Stimulated activated CD4-positive, alpha-beta T cell treated with anti-CD3 and anti-CD28 coated beads, TNF-alpha, amount 100 ng/mL, for 4 hours (primary cell): ENCODE measurements around the gene SNRNP25.

Source experiments
- DNase-seq, 3 experiments: peaks; one replicate each; pipeline ENCODE4 v3.0.0-alpha.2; 2020; ENCODE audit warnings: low read depth in 3 of 3

The SNRNP25 gene

GRCh38 chr16:77273-77806 lies 23.7 kb downstream of the SNRNP25 start:
- peak in 1 of 3 experiments; percentile 22 for DNase-seq

- peak; percentile 69 to 77 (median 74) for DNase-seq
Measured at GRCh38 chr16:77807-78443, 24.3 kb downstream of the SNRNP25 start, which contains the start of gene MPG. MPG (plus strand) TSS chr16:78225; CDS start chr16:78310, 85 bp downstream.

DNA sequence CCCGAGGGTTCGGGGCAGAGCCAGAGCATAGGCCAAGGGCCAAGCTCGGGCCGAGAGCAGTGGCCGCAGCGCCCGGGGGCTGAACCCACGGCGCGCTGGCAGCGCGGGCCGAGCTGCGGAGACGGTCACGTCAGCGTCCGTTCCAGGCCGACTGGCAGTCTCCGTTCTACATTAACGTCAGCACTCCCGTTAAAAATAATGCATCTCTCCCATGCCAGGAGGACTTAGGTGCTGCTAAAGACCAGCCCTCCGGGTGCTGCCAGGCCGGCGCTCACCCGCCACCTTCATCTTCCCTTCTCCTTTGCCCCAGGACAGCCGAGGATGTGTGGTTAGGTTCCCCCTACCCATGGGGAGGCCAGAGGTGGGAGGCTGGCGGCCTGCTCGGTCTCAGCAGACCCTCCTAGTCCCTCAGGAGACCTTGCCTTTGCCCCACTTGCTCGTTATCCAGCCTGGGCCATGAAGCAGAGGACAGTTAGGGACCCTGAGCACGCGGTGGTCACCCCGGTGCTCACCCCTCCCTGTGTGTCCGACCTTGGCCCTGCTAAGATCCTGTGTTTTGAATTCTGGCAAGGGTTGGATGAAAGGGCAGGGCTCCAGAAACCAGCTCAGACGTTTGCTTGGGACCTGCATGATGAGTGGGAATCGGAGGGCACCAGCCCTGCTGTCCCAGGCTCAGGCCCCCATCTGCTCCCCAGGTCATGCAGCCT lies 25.0 kb downstream of the SNRNP25 start:
- peak in 1 of 3 experiments; percentile 26 for DNase-seq

GRCh38 chr16:79151-80054 lies 25.8 kb downstream of the SNRNP25 start:
- DNase-seq, result no peak

DNA sequence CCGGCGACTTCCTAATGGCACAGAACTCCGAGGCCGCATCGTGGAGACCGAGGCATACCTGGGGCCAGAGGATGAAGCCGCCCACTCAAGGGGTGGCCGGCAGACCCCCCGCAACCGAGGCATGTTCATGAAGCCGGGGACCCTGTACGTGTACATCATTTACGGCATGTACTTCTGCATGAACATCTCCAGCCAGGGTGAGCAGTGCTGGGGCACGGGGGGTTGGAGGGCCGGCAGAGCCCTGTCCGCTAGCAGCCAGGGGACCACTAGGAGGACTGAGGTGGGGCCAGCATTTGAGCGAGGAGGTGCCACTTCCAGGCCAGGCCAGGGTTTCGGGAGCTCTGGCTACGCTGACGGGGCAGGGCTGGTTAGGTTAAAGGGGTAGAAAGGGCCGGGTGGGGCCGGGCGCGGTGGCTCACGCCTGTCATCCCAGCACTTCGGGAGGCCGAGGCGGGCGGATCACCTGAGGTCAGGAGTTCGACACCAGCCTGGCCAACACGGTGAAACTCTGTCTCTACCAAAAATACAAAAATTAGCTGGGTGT lies 29.5 kb downstream of the SNRNP25 start:
- no peak for DNase-seq

GRCh38 chr16:83781-84615 lies 30.4 kb downstream of the SNRNP25 start:
- no peak for DNase-seq

DNA sequence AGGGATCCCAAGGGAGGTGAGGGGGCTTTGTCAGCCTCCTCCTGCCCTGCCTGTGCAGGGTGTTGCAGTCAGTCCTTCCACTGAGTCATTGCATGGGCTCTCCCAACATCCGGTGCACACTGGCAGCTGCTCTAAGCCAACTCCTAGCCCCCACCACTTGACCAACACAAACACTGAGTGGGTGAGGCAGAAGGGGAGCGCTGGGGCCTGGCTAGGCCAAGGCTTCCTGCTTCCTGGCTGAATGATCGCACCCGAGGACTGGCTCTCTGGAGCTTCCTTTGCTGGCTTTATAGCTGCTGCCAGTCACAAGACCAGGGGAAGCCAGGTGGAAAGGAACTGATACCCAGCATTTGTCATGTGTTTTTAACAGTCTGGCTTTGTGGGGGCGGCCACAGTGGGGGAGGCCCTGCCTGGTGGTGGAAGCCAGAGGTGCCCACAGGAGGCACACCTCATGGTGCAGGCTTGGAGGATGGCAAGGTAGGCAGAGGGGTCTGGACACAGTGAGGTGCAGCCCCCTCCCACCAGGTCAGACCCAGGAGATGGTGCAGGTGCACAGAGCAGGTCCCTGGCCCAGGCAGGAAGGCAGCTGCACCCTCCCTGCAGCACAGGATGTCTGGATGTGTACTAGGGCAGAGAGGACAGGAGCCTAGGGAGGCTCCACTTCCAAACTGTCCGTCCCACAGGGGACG lies 31.2 kb downstream of the SNRNP25 start:
- DNase-seq, result peak in 2 of 3 experiments; percentile 29 to 35

DNA sequence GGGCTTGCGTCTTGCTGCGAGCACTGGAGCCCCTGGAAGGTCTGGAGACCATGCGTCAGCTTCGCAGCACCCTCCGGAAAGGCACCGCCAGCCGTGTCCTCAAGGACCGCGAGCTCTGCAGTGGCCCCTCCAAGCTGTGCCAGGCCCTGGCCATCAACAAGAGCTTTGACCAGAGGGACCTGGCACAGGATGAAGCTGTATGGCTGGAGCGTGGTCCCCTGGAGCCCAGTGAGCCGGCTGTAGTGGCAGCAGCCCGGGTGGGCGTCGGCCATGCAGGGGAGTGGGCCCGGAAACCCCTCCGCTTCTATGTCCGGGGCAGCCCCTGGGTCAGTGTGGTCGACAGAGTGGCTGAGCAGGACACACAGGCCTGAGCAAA lies 31.8 kb downstream of the SNRNP25 start:
- no peak for DNase-seq

DNA sequence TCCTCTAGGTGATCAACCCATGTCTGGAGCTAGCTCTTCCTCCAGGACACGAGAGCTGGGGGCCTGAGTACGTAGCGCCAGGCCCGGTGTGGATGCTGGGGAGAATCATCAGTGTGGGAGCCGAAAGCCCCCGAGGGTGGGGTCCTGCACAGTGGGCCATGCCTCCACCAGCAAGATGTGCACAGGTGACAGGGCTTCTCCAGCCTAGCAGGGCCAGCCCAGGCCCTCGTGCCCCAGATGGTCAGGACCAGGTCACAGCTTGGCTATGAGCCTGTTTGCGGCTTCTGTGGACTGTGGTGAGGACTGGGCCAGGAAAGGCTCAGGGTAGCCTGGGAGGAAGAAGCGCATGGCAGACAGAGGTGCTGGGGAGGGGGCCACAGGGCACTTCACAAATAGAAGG lies 32.2 kb downstream of the SNRNP25 start:
- no peak for DNase-seq

DNA sequence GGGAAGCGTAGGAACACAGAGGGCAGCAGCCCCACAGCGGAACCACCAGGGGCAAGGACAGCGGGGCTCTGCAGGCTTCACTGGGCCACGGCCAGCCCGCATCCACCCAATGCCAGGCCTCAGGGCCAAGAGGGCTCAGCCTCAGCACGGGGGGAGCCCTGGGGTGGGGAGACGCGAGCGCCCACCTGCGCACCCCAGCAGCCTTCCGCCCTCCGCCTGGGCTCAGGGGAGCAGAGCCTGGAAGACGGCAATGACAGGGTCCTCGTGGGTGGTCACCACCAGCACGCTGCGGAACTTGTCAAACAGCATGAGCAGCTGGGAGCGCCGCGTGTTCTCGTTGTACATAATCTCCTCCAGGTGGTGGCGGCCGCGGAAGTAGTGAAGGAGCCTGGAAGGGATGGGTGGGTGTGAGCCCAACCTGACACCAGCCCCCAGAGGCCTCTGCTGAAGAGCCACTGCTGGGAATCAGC lies 32.9 kb downstream of the SNRNP25 start:
- no peak for DNase-seq

DNA sequence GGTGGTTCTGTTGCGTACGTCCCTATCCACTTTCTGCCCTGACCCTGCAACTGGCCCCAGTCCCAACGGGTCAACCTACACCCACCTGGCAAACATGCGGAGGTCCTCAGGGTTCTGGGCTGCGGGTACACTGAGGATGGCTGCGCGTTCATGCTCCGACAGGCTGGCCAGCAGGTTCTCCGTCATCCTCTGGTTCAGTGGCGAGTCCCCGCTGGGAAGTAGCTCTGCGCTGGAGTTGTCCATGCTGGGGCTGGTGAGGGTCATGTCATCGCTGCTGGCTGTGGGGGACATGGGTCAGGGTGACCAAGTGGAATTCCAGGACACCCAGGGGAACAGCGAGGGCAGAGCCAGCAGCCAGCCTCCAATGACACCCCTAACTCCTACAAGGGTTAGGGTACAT lies 35.0 kb downstream of the SNRNP25 start:
- DNase-seq, result no peak

- no peak for DNase-seq
Measured at GRCh38 chr16:89391-90302, 36.0 kb downstream of the SNRNP25 start.

DNA sequence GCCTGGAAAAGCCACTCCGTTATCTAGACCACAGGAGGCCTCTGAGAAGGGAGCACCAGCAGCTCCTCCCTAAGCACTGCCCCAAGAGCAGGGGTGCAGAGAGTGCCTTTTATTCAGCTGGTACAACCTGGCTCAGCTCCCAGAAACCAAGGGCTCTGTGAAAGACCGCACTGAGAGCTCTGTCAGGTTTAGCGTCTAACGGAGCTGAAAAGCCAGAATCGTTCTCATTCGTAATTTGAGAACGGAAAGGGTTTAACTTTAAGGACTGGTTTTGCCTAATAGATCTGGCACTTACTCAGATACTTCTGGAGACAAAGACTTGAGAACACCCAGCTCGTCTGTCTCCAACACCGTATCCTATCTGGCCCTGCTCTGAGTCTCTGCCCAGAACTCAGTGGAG lies 37.9 kb downstream of the SNRNP25 start:
- DNase-seq, result no peak

DNA sequence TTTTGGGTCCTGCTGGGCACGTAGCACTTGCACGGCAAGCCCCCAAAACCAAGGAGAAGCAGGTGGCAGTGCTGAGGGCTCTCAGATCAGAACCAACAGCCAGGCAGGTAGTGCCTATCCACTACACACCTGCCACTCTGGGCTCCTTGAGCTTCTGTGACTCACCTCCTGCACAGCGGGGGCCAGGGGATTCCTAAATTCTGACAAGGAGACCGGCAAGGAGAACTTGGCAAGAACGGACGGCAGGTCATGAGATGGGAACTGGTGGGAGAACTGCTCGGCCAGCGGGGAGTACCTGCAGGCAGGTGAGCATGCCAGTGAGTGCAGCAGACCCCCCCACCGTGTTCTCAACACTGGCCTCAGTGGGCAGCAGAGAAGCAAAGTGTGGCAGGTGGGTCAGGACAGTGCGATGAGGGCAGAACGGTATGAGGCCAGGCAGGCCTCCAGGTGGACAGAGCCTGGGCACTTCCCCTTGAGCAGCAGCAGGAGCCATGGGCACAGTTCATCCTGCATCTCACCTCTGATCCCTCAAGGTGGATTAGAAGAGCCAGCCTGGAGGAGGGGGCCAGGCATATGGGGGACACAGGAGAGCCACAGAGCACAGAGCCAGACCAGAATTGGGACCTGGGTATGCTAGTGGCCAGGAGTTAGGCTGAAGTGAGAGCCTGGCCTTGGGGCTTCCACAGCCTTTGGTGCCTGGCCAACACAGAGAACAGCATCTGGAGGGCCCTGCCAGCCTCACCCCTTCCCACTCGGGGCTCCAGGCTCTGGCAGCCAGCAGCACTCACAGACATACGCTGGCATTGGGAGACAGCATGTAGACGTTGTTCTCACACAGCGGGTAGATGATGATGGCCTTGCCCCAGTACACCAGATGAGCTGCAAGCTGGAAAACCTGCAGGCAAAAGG lies 39.1 kb downstream of the SNRNP25 start:
- no peak for DNase-seq

GRCh38 chr16:94918-95265 lies 41.3 kb downstream of the SNRNP25 start:
- no peak for DNase-seq

GRCh38 chr16:96935-97381 lies 43.3 kb downstream of the SNRNP25 start:
- peak; percentile 72 to 82 (median 77) for DNase-seq

DNA sequence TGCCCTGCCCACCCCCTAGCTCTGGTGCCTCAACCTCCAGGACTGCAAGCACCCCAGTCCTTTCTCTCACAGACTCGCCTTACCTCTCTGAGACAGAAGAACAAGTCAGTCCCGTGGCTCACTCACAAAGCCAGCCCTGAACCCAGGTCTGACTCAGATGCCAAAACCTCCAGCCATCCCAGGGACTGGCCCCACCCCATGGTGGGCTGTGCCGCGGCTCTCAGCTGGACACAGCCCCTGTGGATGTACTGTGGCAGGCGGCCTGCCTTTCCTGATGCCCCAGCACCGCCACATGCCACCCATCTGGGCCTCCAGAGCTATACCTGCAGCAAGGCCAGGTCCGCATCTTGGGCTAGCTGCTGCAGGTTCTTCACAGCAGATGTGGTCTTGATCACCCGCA lies 44.2 kb downstream of the SNRNP25 start:
- DNase-seq, result no peak

DNA sequence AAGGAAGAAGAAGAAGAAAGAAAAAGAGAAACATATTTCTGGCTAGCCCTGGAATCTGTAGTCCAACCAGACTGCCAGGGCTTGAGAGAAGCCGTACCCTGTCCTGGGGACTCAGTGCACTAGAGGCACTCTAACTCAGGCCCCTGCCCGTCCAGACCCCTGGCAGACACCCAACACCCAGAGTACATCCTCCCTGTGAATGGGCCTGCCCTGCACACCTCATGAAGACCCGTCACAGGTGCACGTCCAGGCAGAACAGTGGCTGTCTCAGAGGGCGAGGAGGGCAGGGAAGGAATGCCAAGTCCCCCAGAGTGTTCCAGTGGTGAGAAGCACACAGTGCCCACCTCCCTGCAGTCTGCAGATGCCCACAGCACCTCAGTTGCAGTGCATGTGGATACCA lies 47.4 kb downstream of the SNRNP25 start:
- no peak for DNase-seq
